Activated T-cell treated with anti-CD3 and anti-CD28 coated beads for 48 hours (primary cell): ENCODE measurements around the gene F13B.
"Not testable (repeated sequence)": the region's sequence is repeated elsewhere in the genome, so short reads cannot be mapped to it uniquely, and the experiment has no call there.

Experiments
- DNase-seq: peaks from one replicate; pipeline ENCODE4 v3.0.0-alpha.2; 2020; ENCODE audit warnings: low read depth

F13B gene

DNA sequence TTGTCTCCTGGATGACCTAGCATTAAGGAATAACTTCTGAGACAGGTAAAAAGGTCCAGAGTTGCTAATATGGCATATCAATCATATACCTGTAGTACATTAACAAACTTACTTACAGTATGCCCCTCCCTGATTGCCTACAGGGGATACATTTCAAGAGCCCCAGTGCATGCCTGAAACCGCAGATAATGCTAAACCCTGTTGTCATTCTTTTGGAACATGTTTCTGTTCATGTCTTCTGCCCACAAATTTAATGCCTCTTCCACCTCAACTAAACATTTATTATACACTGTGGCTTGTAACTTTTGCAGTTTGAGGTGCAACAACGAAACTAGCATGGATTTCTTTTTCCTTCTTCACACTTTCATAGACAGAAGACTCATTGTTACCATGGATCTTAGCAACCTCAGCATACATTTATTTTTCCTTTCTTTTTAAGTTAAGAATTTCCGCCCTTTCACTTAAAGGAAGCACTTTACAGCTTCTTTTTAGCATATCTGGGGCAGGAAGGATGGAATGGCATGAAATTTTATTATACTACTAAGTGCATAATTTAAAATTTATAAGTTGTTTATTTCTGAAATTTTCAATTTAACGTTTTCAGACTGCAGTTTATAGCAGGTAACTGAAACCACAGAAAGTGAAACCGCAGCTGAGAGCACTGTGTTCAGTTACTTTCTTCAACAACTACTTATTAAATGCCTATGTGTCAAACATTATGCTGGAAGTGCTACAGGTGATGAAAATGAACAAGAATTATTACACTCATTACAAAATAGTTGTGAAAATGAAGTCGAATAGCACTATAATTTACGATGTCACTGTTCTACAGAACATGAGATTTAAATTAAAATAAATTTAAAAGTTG, 25.3 kb downstream of the F13B start:
- no peak for DNase-seq

GRCh38 chr1:197036861-197037260, 30.2 kb downstream of the F13B start:
- DNase-seq, result no peak

- not testable (repeated sequence) for DNase-seq
Observed at GRCh38 chr1:197034631-197035339, 32.3 kb downstream of the F13B start.

DNA sequence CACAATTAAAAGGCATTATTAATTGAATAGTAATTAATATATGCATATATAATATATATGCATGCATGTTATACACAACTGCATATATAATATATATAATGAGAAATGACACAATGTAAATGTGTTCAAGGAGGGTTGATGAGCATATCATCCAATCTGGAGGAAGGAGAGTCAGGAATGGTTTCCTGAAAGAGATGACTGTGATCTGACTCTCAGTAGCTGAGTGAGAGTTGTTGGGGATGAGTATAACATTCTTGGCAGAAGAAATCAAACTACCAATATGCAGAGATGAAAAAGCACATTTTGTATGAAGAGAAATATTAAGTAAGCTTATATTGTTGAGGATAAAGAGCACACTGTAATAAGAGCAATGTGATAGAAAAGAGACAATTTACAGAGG, 37.3 kb downstream of the F13B start:
- DNase-seq, result no peak

DNA sequence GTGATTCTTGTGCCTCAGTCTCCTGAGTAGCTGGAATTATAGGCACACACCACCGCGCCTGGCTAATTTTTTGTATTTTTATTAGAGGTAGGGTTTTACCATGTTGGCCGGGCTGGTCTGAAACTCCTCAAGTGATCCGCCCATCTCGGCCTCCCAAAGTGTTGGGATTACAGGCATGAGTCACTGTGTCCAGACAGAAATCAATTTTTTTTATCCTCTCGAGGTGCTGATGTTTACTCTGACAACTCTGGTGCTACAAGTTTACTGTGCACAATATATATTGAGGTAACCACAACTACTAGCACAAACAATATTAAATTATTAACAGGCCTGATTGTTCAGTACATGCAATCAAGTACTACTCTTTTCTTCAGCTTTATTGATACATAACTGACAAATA, 39.7 kb downstream of the F13B start:
- DNase-seq, result no peak

GRCh38 chr1:197024460-197024859, 42.6 kb downstream of the F13B start:
- DNase-seq, result no peak

DNA sequence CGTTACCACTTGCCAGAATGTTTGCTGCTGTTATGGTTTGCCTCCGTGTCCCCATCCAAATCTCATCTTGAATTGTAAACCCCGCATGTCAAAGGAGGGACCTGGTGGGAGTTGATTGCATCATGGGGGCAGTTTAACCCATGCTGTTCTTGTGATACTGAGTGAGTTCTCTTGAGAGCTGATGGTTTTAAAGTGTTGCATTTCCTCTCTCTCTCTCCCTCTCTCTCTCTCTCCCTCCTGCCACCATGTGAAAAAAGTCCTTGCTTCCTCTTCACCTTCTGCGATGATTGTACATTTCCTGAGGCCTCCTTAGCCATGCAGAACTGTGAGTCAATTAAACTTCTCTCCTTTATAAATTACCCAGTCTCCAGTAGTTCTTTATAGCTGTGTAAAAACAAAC, 45.3 kb downstream of the F13B start:
- DNase-seq, result no peak

GRCh38 chr1:197017558-197018146, 49.4 kb downstream of the F13B start:
- no peak for DNase-seq

DNA sequence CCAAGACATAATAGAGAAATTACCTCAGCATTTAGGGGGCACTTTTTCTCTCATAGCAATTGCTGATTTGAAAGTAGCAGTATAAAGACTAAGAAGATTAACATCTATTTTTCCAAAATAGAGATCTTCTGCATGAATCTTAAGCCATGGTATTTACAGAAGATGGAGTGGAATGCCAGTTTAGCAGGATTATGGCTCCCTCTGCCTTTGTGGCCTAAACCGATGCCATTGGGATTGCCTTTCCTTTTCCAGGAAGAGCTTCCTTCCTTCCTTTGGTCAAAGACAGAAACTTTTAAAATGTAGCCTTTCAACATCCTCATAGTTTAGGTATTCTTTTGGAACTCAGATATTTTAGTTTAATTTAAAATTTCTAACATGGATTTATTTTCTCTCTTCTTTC, 50.3 kb downstream of the F13B start:
- no peak for DNase-seq

GRCh38 chr1:197013234-197013633, 53.8 kb downstream of the F13B start:
- DNase-seq, result no peak

- DNase-seq, result no peak
Observed at GRCh38 chr1:197011614-197012013, 55.4 kb downstream of the F13B start.

DNA sequence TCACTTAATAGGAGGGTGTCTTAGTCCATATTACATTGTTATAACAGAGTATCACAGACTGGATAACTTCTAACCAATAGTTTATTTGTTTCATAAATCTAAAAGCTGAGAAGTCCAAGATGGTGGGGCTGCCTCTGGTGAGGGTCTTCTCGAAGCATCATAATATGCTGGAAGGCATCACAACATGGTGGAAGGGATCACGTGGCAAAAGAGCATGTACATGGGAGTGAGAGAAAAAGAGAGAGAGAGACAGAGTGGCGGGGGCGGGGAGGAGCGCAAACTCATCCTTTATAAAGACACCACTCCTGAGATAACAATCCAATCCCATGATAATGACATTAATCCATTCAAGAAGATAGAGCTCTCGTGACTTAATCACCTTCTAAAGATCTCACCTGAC, 58.2 kb downstream of the F13B start:
- no peak for DNase-seq

- DNase-seq, result no peak
Observed at GRCh38 chr1:197003132-197003531, 63.9 kb downstream of the F13B start.

- DNase-seq, result no peak
Observed at GRCh38 chr1:197001828-197002227, 65.2 kb downstream of the F13B start.

DNA sequence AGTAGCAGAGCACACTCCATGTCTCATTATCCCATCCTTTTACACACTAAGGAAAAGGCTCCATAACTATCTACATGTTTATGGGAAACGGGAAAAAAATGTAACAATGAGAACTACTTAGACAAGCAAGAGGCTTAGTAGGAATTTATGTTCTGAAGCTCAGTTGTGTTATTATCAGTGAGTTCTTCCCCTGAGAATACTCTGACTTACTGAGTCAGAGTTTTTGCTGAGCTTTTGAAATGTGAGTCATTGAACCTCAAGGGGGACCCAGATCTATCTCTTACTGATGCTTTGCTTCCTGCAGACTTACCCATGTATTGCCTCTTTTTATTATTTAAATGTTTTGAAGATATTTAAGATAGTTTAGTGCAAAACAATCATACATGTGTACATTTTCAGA, 69.6 kb downstream of the F13B start:
- DNase-seq, result no peak

GRCh38 chr1:196993916-196994315, 73.1 kb downstream of the F13B start:
- no peak for DNase-seq

GRCh38 chr1:196991919-196992651, 75.0 kb downstream of the F13B start:
- not testable (repeated sequence) for DNase-seq
